Common myeloid progenitor, CD34-positive (primary cell): Measurements from ENCODE around the gene MOV10.
"Not testable (repeated sequence)": the region's sequence is repeated elsewhere in the genome, so short reads cannot be mapped to it uniquely, and the experiment has no call there.

Source experiments
- CTCF ChIA-PET: fragments of 350-600 bp; sonication (Branson Sonifier 250); formaldehyde crosslinking; loops from one replicate; lab custom pipeline; 2021; ENCODE audit warnings: antibody characterized with exemption; lab: Charles Lee
- POLR2A ChIA-PET: fragments of 350-600 bp; sonication (Branson Sonifier 250); formaldehyde crosslinking; loops from one replicate; lab custom pipeline; 2021; ENCODE audit warnings: antibody characterized with exemption; lab: Charles Lee
- DNase-seq, 3 donors: peaks; one replicate each; pipeline versions ENCODE4 v3.0.0 to v3.0.0-alpha.2; 2013
- H3K27ac ChIP-seq, 2 experiments: 1 replicate in 1 of 2; 2 replicates in 1 of 2; pipeline ENCODE4 v1.7.0; 2013; ENCODE audit warnings: inconsistent platforms in 2 of 2, low read length in 2 of 2, mild to moderate bottlenecking in 2 of 2, low read depth in 1 of 2, moderate library complexity in 1 of 2; ENCODE audit not compliant: severe bottlenecking in 2 of 2, insufficient read depth in 1 of 2, poor library complexity in 1 of 2
- H3K27me3 ChIP-seq, 5 experiments: replicated peaks in 2 of 5; 1 replicate in 3 of 5; 2 replicates in 2 of 5; pipeline versions ENCODE4 v1.6.1 to v1.7.0; 2013; ENCODE audit warnings: low read length in 4 of 5, mild to moderate bottlenecking in 2 of 5, moderate library complexity in 2 of 5, inconsistent platforms in 1 of 5; ENCODE audit not compliant: insufficient read depth in 5 of 5, control insufficient read depth in 4 of 5
- H3K36me3 ChIP-seq, 4 experiments: 1 replicate in 2 of 4; 2 replicates in 2 of 4; pipeline versions ENCODE4 v1.6.1 to v1.7.0; 2013; ENCODE audit warnings: low read length in 3 of 4, control low read depth in 1 of 4, mild to moderate bottlenecking in 1 of 4; ENCODE audit not compliant: control insufficient read depth in 4 of 4, insufficient read depth in 4 of 4
- H3K4me1 ChIP-seq, 4 experiments: 1 replicate in 3 of 4; 2 replicates in 1 of 4; pipeline versions ENCODE4 v1.6.1 to v1.7.1; 2013; ENCODE audit warnings: low read length in 3 of 4, mild to moderate bottlenecking in 3 of 4, control low read depth in 1 of 4, inconsistent platforms in 1 of 4, moderate library complexity in 1 of 4; ENCODE audit not compliant: control insufficient read depth in 4 of 4, insufficient read depth in 4 of 4; ENCODE audit errors: control extremely low read depth in 1 of 4
- H3K4me3 ChIP-seq, 7 experiments: 1 replicate in 4 of 7; 2 replicates in 3 of 7; pipeline versions ENCODE4 v1.5.1 to v1.7.0; 2013; ENCODE audit warnings: mild to moderate bottlenecking in 7 of 7, low read length in 6 of 7, moderate library complexity in 6 of 7, inconsistent platforms in 2 of 7, low read depth in 2 of 7, control low read depth in 1 of 7; ENCODE audit not compliant: insufficient read depth in 4 of 7, control insufficient read depth in 1 of 7; ENCODE audit errors: extremely low read depth in 1 of 7
- H3K9me3 ChIP-seq, 5 experiments: 1 replicate in 4 of 5; 2 replicates in 1 of 5; pipeline versions ENCODE4 v1.6.1 to v1.7.1; 2013; ENCODE audit warnings: low read length in 4 of 5, mild to moderate bottlenecking in 2 of 5, inconsistent platforms in 1 of 5, low read depth in 1 of 5, moderate library complexity in 1 of 5; ENCODE audit not compliant: control insufficient read depth in 4 of 5, insufficient read depth in 2 of 5; ENCODE audit errors: control extremely low read depth in 1 of 5
- WGBS: methylation state at CpG from one replicate; pipeline ENCODE4 v1.1.5; 2013; ENCODE audit not compliant: insufficient coverage; 5-methylcytosine and 5-hydroxymethylcytosine counted together

Gene MOV10

GRCh38 chr1:112719706-112720105, 45.2 kb downstream of the MOV10 start:
- no CpG with 5 or more reads among the region's 2 CpGs for WGBS
- ChIA-PET CTCF (interaction anchor here (0.8 to 10.1 kb wide), 12 partner anchors 9 to 353 kb away, joined by 3 to 268 read pairs (median 4); partner anchors contain the start of genes LRIG2 and RHOC), POLR2A (no interaction called here)
- Histone ChIP-seq H3K9me3 (no peaks in the 10 kb centered on the region), H3K4me3 (no peak overlapping the region), H3K27me3 (peaks cover 0 to 24% (median 5%) of the 10 kb centered on the region in 5 experiments), H3K4me1 (peaks cover 0 to 35% (median 34%) of the 10 kb centered on the region in 4 experiments), H3K36me3 (no peaks in the 10 kb centered on the region), H3K27ac (no peak overlapping the region)
- DNase-seq: no peak

- ChIA-PET CTCF (interaction anchor here (1.2 to 10.1 kb wide), 9 partner anchors 8 to 340 kb away, joined by 3 to 268 read pairs (median 4); partner anchors contain the start of gene RHOC), POLR2A (no interaction called here)
- no peaks in the 10 kb centered on the region for H3K36me3 ChIP-seq
- H3K4me3 ChIP-seq: no peak overlapping the region
- peaks cover 0 to 24% (median 5%) of the 10 kb centered on the region in 5 experiments for H3K27me3 ChIP-seq
- H3K4me1 ChIP-seq: peaks cover 0 to 27% (median 25%) of the 10 kb centered on the region in 4 experiments
- no peak for DNase-seq
- no peak overlapping the region for H3K27ac ChIP-seq
- no peaks in the 10 kb centered on the region for H3K9me3 ChIP-seq
- WGBS: 0% methylated on average over 1 of the region's 3 CpGs
Observed at GRCh38 chr1:112720800-112721199, 46.3 kb downstream of the MOV10 start.

DNA sequence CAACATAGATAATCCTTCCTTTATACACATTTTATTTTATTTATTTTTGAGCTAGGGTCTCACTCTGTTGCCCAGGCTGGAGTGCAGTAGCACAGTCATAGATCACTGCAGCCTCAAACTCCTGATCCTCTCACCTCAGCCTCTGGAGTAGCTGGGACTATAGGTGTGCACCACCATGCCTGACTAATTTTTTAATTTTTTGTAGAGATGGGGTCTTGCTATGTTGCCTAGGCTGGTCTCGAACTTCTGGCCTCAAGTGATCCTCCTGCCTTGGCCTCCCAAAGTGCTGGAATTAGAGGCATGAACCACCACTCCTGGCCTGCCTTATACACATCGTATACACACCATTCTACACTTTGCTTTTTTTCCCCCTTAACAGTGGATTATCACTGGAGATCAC, 46.8 kb downstream of the MOV10 start:
- CTCF ChIA-PET: interaction anchor here (0.7 to 10.1 kb wide), 10 partner anchors 7 to 351 kb away, joined by 3 to 268 read pairs (median 4); partner anchors contain the start of genes LRIG2 and RHOC
- H3K27ac ChIP-seq, POLR2A ChIA-PET, H3K9me3 ChIP-seq, H3K36me3 ChIP-seq, DNase-seq, H3K4me3 ChIP-seq: not testable (repeated sequence)
- peaks cover 0 to 22% (median 20%) of the 10 kb centered on the region in 4 experiments for H3K4me1 ChIP-seq
- peaks cover 0 to 24% (median 5%) of the 10 kb centered on the region in 5 experiments for H3K27me3 ChIP-seq
- WGBS: 90% methylated on average over 1 of the region's 2 CpGs

DNA sequence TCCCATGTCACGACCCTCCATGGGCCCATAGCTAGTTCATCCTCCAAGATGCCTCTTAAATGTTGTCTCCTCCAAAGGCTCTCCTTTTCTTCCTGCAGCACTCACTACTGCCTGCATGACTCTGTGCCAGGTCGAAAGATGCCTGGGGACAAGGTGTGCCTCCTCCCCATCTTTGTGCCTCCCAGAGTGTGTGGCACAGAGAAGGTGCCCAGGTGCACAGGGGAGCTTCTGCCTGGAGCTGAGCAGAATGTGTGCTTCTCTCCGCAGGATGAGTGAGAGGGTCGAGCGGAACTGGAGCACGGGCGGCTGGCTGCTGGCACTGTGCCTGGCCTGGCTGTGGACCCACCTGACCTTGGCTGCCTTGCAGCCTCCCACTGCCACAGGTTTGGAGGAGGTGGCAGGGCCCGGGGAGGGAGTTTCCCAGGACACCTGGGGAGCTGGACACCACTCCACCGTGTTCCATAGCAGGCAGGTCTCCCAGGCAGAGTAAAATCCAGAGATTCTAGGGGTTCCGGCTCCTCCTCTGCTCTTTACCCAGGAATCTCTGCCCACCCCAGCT, 47.6 kb downstream of the MOV10 start:
- DNase-seq: no peak
- 90% methylated on average over 9 of the region's 10 CpGs for WGBS
- H3K36me3 ChIP-seq: no peaks in the 10 kb centered on the region
- ChIA-PET CTCF (interaction anchor here (0.7 to 10.1 kb wide), 6 partner anchors 7 to 351 kb away, joined by 3 to 268 read pairs (median 27); partner anchors contain the start of gene LRIG2), POLR2A (no interaction called here)
- peaks cover 0 to 21% (median 20%) of the 10 kb centered on the region in 4 experiments for H3K4me1 ChIP-seq
- H3K9me3 ChIP-seq: no peaks in the 10 kb centered on the region
- no peak overlapping the region for H3K27ac ChIP-seq
- H3K27me3 ChIP-seq: peaks cover 0 to 22% (median 5%) of the 10 kb centered on the region in 5 experiments
- H3K4me3 ChIP-seq: no peak overlapping the region

GRCh38 chr1:112722601-112723510, 48.4 kb downstream of the MOV10 start:
- Histone ChIP-seq H3K9me3 (no peaks in the 10 kb centered on the region), H3K27ac (no peak overlapping the region), H3K27me3 (peaks cover 0 to 16% (median 5%) of the 10 kb centered on the region in 5 experiments), H3K4me3 (peak overlapping the region in 2 of 7 experiments; percentile 22 to 46), H3K36me3 (no peaks in the 10 kb centered on the region), H3K4me1 (peaks cover 0 to 21% (median 20%) of the 10 kb centered on the region in 4 experiments)
- ChIA-PET CTCF (interaction anchor here (1.4 to 10.1 kb wide), 3 partner anchors 75 to 350 kb away, joined by 3 to 268 read pairs (median 51); partner anchors contain the start of gene LRIG2), POLR2A (no interaction called here)
- WGBS: 13% methylated on average over 25 of the region's 35 CpGs
- DNase-seq: peak in 2 of 3 donors; percentile 52 to 61

DNA sequence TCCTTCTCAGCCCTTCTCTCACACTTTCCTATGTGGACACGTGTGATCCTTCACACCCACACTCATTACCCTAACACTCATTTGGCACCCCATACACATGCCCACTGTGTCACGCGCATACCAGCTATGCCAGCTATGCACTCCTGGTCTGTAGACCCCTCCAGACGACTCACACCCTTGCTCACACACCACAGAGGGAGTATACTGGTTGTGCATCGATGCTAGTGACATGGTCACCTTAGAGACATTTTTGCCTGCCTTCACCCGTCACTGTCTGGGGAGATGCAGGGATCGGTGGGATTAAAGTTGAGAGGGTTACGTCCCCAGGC, 49.0 kb downstream of the MOV10 start:
- Histone ChIP-seq H3K27me3 (peaks cover 0 to 13% (median 5%) of the 10 kb centered on the region in 5 experiments), H3K4me1 (peaks cover 0 to 21% (median 19%) of the 10 kb centered on the region in 4 experiments), H3K4me3 (peak overlapping the region in 2 of 7 experiments; percentile 22 to 46), H3K27ac (no peak overlapping the region), H3K9me3 (no peaks in the 10 kb centered on the region), H3K36me3 (no peaks in the 10 kb centered on the region)
- CTCF ChIA-PET: interaction anchor here (10.1 kb wide), 1 partner anchor 82 kb away, joined by 268 read pairs; no protein-coding TSS in a partner anchor
- POLR2A ChIA-PET: no interaction called here
- no peak for DNase-seq
- 71% methylated on average over 7 of the region's 8 CpGs for WGBS
